BJ (cell line): ENCODE results near the gene ZNF618. TPM values are rescaled to one million over a fixed set of nuclear protein-coding genes. Genes with fewer than 3 reads are reported as not detected.

ENCODE experiments used
- CTCF ChIA-PET: fragments of 350-600 bp; formaldehyde crosslinking; extraction: SDS; loops from one replicate; lab custom pipeline; 2021; ENCODE audit warnings: antibody characterized with exemption, inconsistent platforms; lab: Yijun Ruan, JAX
- POLR2A ChIA-PET: fragments of 300-600 bp; sonication (Branson Sonifier 250); formaldehyde crosslinking; extraction: SDS; loops from one replicate; lab custom pipeline; 2021; ENCODE audit warnings: antibody characterized with exemption; lab: Charles Lee
- DNase-seq: peaks from one replicate; pipeline ENCODE4 v3.0.0-alpha.2; 2011; ENCODE audit warnings: low read depth
- H3K27me3 ChIP-seq: 2 replicates; pipeline ENCODE4 v1.6.0; 2011; ENCODE audit warnings: low read length; ENCODE audit not compliant: control insufficient read depth, insufficient read depth
- H3K36me3 ChIP-seq: 2 replicates; pipeline ENCODE4 v1.5.1; 2011; ENCODE audit warnings: low read length; ENCODE audit not compliant: control insufficient read depth, insufficient read depth
- H3K4me3 ChIP-seq: 2 replicates; pipeline ENCODE4 v1.5.1; 2011; ENCODE audit warnings: low read depth, mild to moderate bottlenecking, control low read depth, low read length
- CTCF ChIP-seq: IDR thresholded peaks from 2 replicates; pipeline ENCODE4 v1.5.1; 2011; ENCODE audit warnings: low read depth, mild to moderate bottlenecking, control low read depth, inconsistent platforms, low read length, moderate library complexity; ENCODE audit not compliant: insufficient read depth
- polyA plus RNA-seq: library from polyadenylated mRNA; depleted of rRNA; stranded (reverse); fragments of >200 nt; gene quantifications from 2 replicates; pipeline ENCODE4 v1.2.3, GENCODE V29; 2011

ZNF618 gene
- polyA plus RNA-seq, 1 experiment = 5.4 TPM

DNA sequence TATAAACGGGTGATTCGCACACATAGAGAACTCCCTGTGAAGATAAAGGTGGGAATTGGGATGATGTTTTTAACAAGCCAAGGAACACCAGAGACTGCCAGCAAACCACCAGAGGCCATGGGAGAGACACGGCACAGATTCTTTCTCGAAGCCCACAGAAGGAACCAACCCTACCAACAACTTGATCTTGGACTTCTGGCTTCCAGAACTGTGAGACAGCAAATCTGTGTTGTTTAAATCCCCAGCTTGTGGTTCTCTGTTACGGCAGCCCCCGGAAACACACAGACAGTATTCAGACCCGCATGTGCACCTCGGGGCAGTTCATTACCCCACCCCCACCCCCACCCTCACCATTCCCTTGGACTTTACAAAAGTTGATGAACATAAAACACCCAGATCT lies 189.2 kb downstream of the ZNF618 start:
- Histone ChIP-seq H3K4me3 (no peak overlapping the region), H3K36me3 (no peaks in the 10 kb centered on the region), H3K27me3 (peaks cover 14% of the 10 kb centered on the region)
- POLR2A ChIA-PET = no interaction called here
- DNase-seq = no peak
- no peak for TF ChIP-seq CTCF
- CTCF ChIA-PET = interaction anchor here (1.3 kb wide), 1 partner anchor 17 kb away, joined by 5 read pairs; no protein-coding TSS in a partner anchor

GRCh38 chr9:114069476-114070187 lies 193.5 kb downstream of the ZNF618 start:
- no peak for DNase-seq
- Histone ChIP-seq H3K36me3 (no peaks in the 10 kb centered on the region), H3K4me3 (no peak overlapping the region), H3K27me3 (peaks cover 9% of the 10 kb centered on the region)
- ChIA-PET POLR2A (no interaction called here), CTCF (interaction anchor here (7.0 kb wide), 1 partner anchor 13 kb away, joined by 42 read pairs; no protein-coding TSS in a partner anchor)
- no peak for TF ChIP-seq CTCF

DNA sequence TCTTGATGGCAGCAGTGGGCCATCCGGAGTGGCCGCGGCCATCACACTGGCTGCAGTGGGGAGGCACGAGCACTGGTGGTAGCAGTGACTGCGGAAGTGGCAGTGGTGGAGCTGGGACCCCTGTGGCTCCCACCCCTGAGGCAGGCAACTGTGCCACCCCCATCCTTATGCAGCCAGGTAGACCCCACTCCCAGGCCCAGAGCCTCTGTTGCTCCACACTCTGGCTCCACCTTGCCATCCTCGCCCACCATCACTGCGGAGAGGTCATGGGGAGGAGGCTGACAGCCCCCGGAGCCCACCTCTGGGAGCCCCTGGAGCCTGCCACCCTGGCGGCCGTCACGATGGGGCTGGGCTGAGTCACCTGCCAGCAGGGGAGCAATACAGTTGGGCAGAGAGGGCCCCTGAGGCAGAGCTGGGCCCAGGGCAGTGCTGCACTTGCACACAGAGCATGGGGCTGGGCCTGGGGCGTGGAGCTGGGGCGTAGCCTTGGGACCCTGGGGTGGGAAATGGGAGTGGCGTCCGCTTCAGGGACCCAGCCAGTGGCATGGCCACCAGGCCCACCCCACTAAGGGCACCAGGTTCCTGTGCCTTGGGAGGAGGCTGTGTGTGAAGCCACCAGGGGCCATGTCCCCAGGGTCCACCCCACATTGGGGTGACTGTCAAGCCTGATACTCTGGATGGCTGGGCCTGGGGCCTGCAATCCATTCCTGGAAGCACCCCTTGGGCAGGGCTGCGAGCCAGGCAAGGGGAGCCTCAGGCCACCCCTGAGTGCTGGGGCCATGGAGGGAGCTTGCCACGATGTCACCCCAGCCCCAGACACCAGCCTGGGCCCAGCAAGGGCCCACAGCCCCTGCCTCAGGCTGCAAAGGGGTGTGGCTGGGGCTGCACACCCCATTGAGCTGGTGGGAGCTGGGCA lies 194.3 kb downstream of the ZNF618 start:
- CTCF ChIA-PET = interaction anchor here (7.0 kb wide), 1 partner anchor 12 kb away, joined by 42 read pairs; no protein-coding TSS in a partner anchor
- Histone ChIP-seq H3K36me3 (no peaks in the 10 kb centered on the region), H3K27me3 (peaks cover 8% of the 10 kb centered on the region), H3K4me3 (no peak overlapping the region)
- POLR2A ChIA-PET = interaction anchor here (0.6 kb wide), 1 partner anchor 156 kb away, joined by 4 read pairs; no protein-coding TSS in a partner anchor
- TF ChIP-seq CTCF = no peak
- DNase-seq = no peak

GRCh38 chr9:114071197-114071795 lies 195.2 kb downstream of the ZNF618 start:
- no peak for TF ChIP-seq CTCF
- Histone ChIP-seq H3K4me3 (no peak overlapping the region), H3K36me3 (no peaks in the 10 kb centered on the region), H3K27me3 (peaks cover 13% of the 10 kb centered on the region)
- no peak for DNase-seq
- ChIA-PET CTCF (interaction anchor here (7.0 kb wide), 1 partner anchor 12 kb away, joined by 42 read pairs; no protein-coding TSS in a partner anchor), POLR2A (interaction anchor here (0.6 kb wide), 1 partner anchor 155 kb away, joined by 4 read pairs; no protein-coding TSS in a partner anchor)
